ENCODE data around the gene PRKN. TPM values are rescaled to one million over a fixed set of nuclear protein-coding genes. Genes with fewer than 3 reads are reported as not detected.
"Not testable (repeated sequence)": the region's sequence is repeated elsewhere in the genome, so short reads cannot be mapped to it uniquely, and the experiment has no call there.

The PRKN gene
- total and polyA plus RNA-seq, 2 experiments from 2014 or later, result 0.10 to 0.84 TPM

GRCh38 chr6:161866570-161866969, 861.0 kb downstream of the PRKN start:
- H2AFZ ChIP-seq, result no peak overlapping the region
- ATAC-seq (no peak), DNase-seq (ENCODE audit: low spot score) (no peak)
- no peaks in the 10 kb centered on the region for H3K27me3 ChIP-seq (ENCODE audit: insufficient read depth)
- Mint-ChIP-seq H3K27me3 (ENCODE audit: insufficient read depth, low read depth, poor library complexity) (no peaks in the 10 kb centered on the region), H3K27ac (no peak overlapping the region), H3K4me3 (no peak overlapping the region), H3K9me3 (no peaks in the 10 kb centered on the region; the same call in 1 of the 3 replicates), H3K4me1 (peaks cover 7% of the 10 kb centered on the region; the same call in 1 of the 3 replicates), H3K36me3 (ENCODE audit: low read depth) (no peaks in the 10 kb centered on the region)
- no peaks in the 10 kb centered on the region for H4K20me1 ChIP-seq (replicated peaks; ENCODE audit: insufficient read depth)
- no peaks in the 10 kb centered on the region for H3K36me3 ChIP-seq (ENCODE audit: insufficient read depth)
- H3K4me2 ChIP-seq, result no peak overlapping the region
- TF ChIP-seq, protein P1, sequence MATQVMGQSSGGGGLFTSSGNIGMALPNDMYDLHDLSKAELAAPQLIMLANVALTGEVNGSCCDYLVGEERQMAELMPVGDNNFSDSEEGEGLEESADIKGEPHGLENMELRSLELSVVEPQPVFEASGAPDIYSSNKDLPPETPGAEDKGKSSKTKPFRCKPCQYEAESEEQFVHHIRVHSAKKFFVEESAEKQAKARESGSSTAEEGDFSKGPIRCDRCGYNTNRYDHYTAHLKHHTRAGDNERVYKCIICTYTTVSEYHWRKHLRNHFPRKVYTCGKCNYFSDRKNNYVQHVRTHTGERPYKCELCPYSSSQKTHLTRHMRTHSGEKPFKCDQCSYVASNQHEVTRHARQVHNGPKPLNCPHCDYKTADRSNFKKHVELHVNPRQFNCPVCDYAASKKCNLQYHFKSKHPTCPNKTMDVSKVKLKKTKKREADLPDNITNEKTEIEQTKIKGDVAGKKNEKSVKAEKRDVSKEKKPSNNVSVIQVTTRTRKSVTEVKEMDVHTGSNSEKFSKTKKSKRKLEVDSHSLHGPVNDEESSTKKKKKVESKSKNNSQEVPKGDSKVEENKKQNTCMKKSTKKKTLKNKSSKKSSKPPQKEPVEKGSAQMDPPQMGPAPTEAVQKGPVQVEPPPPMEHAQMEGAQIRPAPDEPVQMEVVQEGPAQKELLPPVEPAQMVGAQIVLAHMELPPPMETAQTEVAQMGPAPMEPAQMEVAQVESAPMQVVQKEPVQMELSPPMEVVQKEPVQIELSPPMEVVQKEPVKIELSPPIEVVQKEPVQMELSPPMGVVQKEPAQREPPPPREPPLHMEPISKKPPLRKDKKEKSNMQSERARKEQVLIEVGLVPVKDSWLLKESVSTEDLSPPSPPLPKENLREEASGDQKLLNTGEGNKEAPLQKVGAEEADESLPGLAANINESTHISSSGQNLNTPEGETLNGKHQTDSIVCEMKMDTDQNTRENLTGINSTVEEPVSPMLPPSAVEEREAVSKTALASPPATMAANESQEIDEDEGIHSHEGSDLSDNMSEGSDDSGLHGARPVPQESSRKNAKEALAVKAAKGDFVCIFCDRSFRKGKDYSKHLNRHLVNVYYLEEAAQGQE (IDR thresholded peaks at IDR 0.05; ENCODE audit: unreplicated experiment), result no peak
- TF ChIP-seq, protein P2, sequence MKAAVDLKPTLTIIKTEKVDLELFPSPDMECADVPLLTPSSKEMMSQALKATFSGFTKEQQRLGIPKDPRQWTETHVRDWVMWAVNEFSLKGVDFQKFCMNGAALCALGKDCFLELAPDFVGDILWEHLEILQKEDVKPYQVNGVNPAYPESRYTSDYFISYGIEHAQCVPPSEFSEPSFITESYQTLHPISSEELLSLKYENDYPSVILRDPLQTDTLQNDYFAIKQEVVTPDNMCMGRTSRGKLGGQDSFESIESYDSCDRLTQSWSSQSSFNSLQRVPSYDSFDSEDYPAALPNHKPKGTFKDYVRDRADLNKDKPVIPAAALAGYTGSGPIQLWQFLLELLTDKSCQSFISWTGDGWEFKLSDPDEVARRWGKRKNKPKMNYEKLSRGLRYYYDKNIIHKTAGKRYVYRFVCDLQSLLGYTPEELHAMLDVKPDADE (IDR thresholded peaks at IDR 0.05), result no peak
- TF ChIP-seq, protein P3, sequence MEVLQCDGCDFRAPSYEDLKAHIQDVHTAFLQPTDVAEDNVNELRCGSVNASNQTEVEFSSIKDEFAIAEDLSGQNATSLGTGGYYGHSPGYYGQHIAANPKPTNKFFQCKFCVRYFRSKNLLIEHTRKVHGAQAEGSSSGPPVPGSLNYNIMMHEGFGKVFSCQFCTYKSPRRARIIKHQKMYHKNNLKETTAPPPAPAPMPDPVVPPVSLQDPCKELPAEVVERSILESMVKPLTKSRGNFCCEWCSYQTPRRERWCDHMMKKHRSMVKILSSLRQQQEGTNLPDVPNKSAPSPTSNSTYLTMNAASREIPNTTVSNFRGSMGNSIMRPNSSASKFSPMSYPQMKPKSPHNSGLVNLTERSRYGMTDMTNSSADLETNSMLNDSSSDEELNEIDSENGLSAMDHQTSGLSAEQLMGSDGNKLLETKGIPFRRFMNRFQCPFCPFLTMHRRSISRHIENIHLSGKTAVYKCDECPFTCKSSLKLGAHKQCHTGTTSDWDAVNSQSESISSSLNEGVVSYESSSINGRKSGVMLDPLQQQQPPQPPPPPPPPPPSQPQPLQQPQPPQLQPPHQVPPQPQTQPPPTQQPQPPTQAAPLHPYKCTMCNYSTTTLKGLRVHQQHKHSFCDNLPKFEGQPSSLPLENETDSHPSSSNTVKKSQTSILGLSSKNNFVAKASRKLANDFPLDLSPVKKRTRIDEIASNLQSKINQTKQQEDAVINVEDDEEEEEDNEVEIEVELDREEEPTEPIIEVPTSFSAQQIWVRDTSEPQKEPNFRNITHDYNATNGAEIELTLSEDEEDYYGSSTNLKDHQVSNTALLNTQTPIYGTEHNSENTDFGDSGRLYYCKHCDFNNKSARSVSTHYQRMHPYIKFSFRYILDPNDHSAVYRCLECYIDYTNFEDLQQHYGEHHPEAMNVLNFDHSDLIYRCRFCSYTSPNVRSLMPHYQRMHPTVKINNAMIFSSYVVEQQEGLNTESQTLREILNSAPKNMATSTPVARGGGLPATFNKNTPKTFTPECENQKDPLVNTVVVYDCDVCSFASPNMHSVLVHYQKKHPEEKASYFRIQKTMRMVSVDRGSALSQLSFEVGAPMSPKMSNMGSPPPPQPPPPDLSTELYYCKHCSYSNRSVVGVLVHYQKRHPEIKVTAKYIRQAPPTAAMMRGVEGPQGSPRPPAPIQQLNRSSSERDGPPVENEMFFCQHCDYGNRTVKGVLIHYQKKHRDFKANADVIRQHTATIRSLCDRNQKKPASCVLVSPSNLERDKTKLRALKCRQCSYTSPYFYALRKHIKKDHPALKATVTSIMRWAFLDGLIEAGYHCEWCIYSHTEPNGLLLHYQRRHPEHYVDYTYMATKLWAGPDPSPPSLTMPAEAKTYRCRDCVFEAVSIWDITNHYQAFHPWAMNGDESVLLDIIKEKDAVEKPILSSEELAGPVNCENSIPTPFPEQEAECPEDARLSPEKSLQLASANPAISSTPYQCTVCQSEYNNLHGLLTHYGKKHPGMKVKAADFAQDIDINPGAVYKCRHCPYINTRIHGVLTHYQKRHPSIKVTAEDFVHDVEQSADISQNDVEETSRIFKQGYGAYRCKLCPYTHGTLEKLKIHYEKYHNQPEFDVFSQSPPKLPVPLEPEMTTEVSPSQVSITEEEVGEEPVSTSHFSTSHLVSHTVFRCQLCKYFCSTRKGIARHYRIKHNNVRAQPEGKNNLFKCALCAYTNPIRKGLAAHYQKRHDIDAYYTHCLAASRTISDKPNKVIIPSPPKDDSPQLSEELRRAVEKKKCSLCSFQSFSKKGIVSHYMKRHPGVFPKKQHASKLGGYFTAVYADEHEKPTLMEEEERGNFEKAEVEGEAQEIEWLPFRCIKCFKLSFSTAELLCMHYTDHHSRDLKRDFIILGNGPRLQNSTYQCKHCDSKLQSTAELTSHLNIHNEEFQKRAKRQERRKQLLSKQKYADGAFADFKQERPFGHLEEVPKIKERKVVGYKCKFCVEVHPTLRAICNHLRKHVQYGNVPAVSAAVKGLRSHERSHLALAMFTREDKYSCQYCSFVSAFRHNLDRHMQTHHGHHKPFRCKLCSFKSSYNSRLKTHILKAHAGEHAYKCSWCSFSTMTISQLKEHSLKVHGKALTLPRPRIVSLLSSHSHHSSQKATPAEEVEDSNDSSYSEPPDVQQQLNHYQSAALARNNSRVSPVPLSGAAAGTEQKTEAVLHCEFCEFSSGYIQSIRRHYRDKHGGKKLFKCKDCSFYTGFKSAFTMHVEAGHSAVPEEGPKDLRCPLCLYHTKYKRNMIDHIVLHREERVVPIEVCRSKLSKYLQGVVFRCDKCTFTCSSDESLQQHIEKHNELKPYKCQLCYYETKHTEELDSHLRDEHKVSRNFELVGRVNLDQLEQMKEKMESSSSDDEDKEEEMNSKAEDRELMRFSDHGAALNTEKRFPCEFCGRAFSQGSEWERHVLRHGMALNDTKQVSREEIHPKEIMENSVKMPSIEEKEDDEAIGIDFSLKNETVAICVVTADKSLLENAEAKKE (CRISPR knock-in tag; IDR thresholded peaks at IDR 0.05), result no peak
- H3K4me1 ChIP-seq (ENCODE audit: insufficient read depth), result no peaks in the 10 kb centered on the region
- no peaks in the 10 kb centered on the region for H3F3A ChIP-seq (replicated peaks; ENCODE audit: low read depth)
- H3K4me3 ChIP-seq, result no peak overlapping the region
- H3K9me2 ChIP-seq (ENCODE audit: insufficient read depth), result 0 out of 2 replicates have a peak, but pooled peaks cover 4% of the 10 kb centered on the region
- H3K27ac ChIP-seq (ENCODE audit: low read depth), result no peak overlapping the region
- no peaks in the 10 kb centered on the region for H3K79me2 ChIP-seq (replicated peaks; ENCODE audit: insufficient read depth)

GRCh38 chr6:161861061-161861460, 866.5 kb downstream of the PRKN start:
- H3K27ac Mint-ChIP-seq; H3K4me2 ChIP-seq; ATAC-seq; H3K4me3 ChIP-seq; H3K27me3 ChIP-seq (ENCODE audit: insufficient read depth); DNase-seq (ENCODE audit: low spot score); H2AFZ ChIP-seq; H3F3A ChIP-seq (replicated peaks; ENCODE audit: low read depth); H3K36me3 ChIP-seq (ENCODE audit: insufficient read depth); H4K20me1 ChIP-seq (replicated peaks; ENCODE audit: insufficient read depth); H3K9me3 Mint-ChIP-seq; H3K27ac ChIP-seq (ENCODE audit: low read depth); H3K36me3 Mint-ChIP-seq (ENCODE audit: low read depth); H3K27me3 Mint-ChIP-seq (ENCODE audit: insufficient read depth, low read depth, poor library complexity); H3K9me2 ChIP-seq (ENCODE audit: insufficient read depth); H3K79me2 ChIP-seq (replicated peaks; ENCODE audit: insufficient read depth); H3K4me3 Mint-ChIP-seq: not testable (repeated sequence)
- peaks cover 15% of the 10 kb centered on the region for H3K4me1 Mint-ChIP-seq
- peaks cover 10% of the 10 kb centered on the region for H3K4me1 ChIP-seq (ENCODE audit: insufficient read depth)

All from GM23338 (cell line).